GM04504 (cell line): ENCODE data around the gene KLHDC9.

Experiments used
- DNase-seq: peaks from one replicate; pipeline ENCODE4 v3.0.0-alpha.2; 2012; ENCODE audit warnings: low read depth

Gene KLHDC9

GRCh38 chr1:161077426-161077825 is 20.7 kb upstream of the KLHDC9 start:
- DNase-seq = no peak

DNA sequence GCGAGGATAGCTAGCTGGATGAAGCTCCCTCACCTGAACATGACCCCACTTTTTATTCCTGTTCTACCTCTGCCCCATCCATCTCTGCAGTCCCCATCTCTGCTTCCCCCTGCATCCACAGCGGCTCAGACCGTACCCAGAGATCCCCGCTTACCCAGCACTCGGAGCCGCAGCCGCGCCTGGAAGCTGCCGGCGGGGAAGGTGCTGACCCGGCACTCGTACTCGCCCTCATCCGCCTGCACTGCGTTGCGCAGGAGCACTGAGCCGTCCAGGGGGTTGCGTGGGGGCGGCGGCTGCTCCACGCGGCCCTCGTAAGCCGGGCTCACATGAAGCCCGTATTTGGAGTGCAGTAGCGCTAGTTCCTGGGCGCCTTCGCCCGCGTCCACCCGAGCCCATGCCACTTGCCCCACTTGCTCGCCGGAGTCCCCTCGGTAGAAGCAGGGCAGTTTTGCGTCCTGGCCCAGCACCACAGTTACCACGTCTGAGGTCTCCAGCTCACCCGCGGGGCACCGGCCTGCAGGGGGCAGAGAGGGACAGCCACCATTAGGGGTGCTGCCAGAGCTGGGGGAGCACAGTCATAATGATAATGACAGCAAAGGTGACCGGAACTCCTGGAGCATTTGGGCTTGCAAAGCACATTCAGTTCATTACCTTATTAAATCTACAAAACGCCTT is 18.6 kb upstream of the KLHDC9 start:
- DNase-seq = no peak

GRCh38 chr1:161080441-161081405 is 17.4 kb upstream of the KLHDC9 start:
- no peak for DNase-seq

GRCh38 chr1:161081519-161081918 is 16.6 kb upstream of the KLHDC9 start:
- DNase-seq = no peak

- DNase-seq = no peak
Measured at GRCh38 chr1:161082483-161082882, 15.7 kb upstream of the KLHDC9 start.

- DNase-seq = peak; percentile 83
Measured at GRCh38 chr1:161082996-161083747, 15.0 kb upstream of the KLHDC9 start.

- DNase-seq = no peak
Measured at GRCh38 chr1:161083748-161084596, 14.2 kb upstream of the KLHDC9 start.

DNA sequence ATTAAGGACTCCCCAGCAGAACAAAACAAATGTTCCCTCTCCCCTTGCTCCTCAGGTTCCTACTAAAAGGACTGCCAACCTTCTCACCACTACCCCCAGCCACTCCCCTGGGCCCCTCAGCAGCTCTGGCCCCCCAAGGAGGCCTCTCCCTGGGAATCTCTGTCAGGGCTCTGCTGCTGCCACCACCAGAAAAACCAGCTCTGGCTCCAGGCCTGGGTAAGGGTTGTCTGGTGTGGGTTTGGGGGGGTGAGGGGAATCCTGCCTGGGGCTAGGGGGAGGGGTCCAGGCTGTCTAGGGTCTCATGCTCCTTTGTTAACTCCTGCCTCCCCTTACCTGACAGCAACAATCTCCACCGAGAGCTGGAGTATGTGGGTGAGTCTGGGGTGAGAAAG is 13.6 kb upstream of the KLHDC9 start:
- no peak for DNase-seq

DNA sequence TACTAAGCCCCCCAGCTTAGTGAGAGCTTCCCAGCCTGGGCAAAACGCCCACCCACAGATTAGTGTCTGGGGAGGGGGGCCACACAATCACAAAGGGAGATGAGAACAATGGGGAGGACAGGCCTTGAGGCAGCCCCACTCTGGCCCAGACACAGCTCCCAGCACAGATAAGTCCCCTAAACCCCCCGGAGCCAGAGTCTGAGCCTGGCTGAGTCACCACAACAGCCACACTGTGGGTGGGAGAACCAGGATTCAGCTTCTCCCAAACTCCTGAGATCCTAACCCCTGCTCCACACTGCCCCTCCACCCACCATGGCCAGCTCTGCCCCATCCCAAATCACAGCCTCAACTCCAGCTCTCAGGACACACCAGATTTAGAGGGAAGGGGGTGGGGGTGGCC is 13.0 kb upstream of the KLHDC9 start:
- DNase-seq = no peak

DNA sequence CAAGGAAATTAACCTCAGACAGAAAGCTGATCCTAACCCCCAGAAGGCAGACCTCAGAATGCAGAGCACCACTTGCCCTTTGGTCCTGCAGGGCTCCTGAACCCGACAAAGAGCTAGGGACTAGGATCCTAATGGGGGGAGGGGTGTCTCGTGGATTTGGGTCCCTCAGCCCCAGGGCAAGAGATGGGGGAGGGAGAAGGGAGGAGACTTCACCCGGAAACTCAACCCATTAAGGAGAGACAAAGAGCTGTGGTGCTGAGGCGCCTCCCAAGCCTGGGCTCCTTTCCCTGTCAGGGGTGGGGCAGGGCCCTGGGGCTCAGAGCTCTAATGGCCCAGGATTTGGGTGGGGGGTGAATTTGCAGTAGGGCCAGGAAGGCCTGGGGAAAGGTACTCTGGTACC is 11.7 kb upstream of the KLHDC9 start:
- no peak for DNase-seq

GRCh38 chr1:161088587-161089110 is 9.5 kb upstream of the KLHDC9 start:
- no peak for DNase-seq

- no peak for DNase-seq
Measured at GRCh38 chr1:161089251-161089924, 8.8 kb upstream of the KLHDC9 start, which contains the start of gene NECTIN4. Gene NECTIN4, minus strand, starts transcription at chr1:161089558. Its CDS starts 262 bp downstream, at chr1:161089296.

- no peak for DNase-seq
Measured at GRCh38 chr1:161089938-161090337, 8.2 kb upstream of the KLHDC9 start.

GRCh38 chr1:161090617-161091016 is 7.5 kb upstream of the KLHDC9 start:
- DNase-seq = no peak

GRCh38 chr1:161091093-161091492 is 7.1 kb upstream of the KLHDC9 start:
- no peak for DNase-seq

- no peak for DNase-seq
Measured at GRCh38 chr1:161091796-161092507, 6.2 kb upstream of the KLHDC9 start.

DNA sequence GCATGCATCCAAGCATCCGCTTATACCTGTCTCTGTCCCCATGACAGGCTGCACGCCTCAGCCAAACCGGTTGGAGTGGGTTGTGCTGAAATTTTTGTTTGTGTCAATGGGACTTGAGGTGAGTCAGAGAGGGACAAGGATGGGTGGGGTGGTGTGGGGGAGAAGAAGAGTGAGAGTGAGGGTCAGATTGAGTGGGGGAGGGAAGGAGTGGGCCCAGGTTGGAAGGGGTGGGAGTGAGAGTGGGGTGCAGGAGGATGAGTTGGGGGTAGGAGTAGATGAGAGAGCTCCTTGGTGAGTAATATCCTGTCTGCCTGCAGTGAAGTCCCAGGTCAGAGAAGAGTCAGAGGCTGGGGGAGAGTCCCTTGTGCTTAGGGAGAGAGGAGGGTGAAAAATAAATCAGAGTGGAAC is 5.5 kb upstream of the KLHDC9 start:
- no peak for DNase-seq

DNA sequence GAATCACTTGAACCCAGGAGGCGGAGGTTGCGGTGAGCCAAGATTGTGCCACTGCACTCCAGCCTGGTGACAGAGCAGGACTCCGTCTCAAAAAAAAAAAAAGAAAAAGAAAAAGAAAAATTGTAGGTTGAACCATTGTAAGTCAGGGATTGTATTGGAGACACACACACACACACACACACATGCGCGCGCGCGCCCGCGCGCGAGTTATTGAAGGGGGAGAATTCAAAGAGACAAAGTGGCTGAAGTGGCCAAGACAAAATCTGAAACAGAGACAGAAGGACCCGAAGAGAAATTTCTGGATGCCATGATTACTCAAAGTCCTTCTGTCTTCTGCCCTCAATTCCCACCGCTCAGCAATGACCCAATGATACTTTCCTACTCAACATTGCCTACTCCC is 3.7 kb upstream of the KLHDC9 start:
- no peak for DNase-seq

DNA sequence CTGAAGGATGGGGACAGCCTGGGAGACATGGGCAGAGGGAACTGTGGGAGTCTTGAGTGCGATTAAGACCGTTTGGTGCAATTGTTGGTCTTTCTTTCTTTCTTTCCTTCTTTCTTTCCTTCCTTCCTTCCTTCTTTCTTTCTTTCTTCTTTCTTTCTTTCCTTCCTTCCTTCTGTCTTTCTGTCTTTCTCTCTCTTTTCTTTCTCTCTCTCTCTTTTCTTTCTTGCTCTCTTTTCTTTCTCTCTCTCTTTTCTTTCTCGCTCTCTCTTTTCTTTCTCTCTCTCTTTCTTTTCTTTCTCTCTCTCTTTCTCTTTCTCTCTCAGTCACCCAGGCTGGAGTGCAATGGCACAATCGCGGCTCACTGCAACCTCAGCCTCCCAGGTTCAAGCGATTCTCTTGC is 2.9 kb upstream of the KLHDC9 start:
- DNase-seq = no peak

DNA sequence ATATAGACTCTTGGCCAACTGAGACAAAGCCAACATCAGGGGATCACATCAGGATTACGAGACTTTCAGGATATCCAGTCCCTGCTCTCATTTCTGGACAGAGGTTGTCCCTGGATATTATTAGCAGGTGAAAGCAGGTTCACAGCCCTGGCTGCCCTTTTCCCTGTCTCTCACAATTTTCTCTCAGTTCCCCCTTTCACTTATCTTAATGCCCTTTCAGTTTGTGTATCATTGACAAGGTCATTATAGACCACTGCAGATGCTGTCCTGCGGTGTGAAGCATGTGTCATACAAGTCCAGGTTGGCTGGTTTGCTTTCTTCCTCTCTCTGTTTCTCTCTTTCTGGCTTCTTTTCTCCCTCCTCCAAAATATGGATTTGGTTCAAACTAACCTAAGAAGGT is 2.1 kb upstream of the KLHDC9 start:
- no peak for DNase-seq
